ENCODE measurements around the gene BACH2. TPM values are rescaled to one million over a fixed set of nuclear protein-coding genes. Genes with fewer than 3 reads are reported as not detected.

BACH2 gene
- total and polyA plus RNA-seq, 2 of the 4 experiments (the other 2 are of a cell fraction), result 1.3 to 1.4 TPM

DNA sequence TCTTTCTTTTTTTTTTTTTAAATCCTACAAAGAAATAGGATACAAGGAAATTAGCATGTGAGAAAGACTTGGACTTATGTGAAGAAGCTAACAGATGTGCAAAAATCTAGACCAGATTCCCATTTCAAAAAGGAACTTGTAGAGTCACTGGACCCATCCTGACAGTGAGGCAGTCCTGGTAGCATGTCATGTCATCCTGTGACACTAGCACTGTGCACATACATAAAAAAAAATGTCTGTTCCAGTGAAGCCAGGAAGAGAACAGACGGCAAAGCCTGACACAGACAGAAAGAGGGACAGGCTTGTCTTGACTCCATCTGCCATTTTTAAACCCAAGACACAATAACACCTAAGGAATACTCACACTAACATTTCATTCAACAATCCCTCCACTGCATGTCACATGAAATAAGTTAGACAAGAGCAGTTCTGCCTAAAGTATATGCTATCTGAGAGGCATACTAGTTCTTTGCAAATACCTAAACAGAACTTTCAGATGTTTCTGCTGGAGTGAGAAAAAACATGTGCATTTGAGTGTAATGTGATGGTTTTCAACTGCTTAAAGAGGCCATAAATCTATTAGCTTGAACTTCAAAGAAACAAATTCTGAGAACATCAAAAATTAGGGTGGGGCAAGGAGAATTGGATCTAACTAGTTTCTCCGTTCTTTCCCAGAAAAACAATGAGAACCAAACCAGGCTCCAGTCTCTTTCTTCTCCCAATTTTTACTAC is 159.6 kb downstream of the BACH2 start:
- Histone ChIP-seq H3K14ac (replicated peaks; ENCODE audit: low read depth, low read length) (peak overlapping the region; percentile 61; the same call in 1 of the 2 replicates), H3K4me3 (ENCODE audit: insufficient read depth, low read depth, low read length) (no peak overlapping the region), H3K4ac (ENCODE audit: low read depth, low read length) (peak overlapping the region; percentile 34), H4K20me1 (ENCODE audit: insufficient read depth, low read length) (no peaks in the 10 kb centered on the region), H3K9me1 (ENCODE audit: insufficient read depth, low read length) (peaks cover 7% of the 10 kb centered on the region), H3K79me1 (ENCODE audit: low read depth in 1 of 2, low read length in 2 of 2) (no peaks in the 10 kb centered on the region), H2AK9ac (replicated peaks; ENCODE audit: low read depth, low read length, poor library complexity) (no peak overlapping the region), H2AFZ (replicated peaks; ENCODE audit: low read length, poor library complexity) (no peak overlapping the region), H3K27me3 (ENCODE audit: control insufficient read depth, insufficient read depth, low read length) (no peaks in the 10 kb centered on the region), H3K4me2 (ENCODE audit: low read depth, low read length) (peak overlapping the region; percentile 72; the same call in 1 of the 2 replicates), H2AK5ac (ENCODE audit: low read depth, low read length) (peak overlapping the region; percentile 9; the same call in 1 of the 2 replicates), H2BK120ac (ENCODE audit: low read depth, low read length) (peak overlapping the region; percentile 17), H2BK5ac (ENCODE audit: low read depth, low read length, poor library complexity, severe bottlenecking) (peak overlapping the region; percentile 49), H2BK20ac (ENCODE audit: low read depth, low read length) (peak overlapping the region; percentile 48; the same call in 1 of the 2 replicates), H3K27ac (ENCODE audit: insufficient read depth, low read length) (peak overlapping the region; percentile 79; the same call in 1 of the 2 replicates), H3K56ac (ENCODE audit: extremely low read depth, insufficient read depth, low read length) (no peak overlapping the region), H3K36me3 (ENCODE audit: control insufficient read depth, insufficient read depth, low read length) (no peaks in the 10 kb centered on the region), H3K23ac (ENCODE audit: low read depth, low read length) (peak overlapping the region; percentile 49), H4K91ac (ENCODE audit: insufficient read depth, low read depth, low read length) (peak overlapping the region; percentile 34), H4K5ac (ENCODE audit: low read depth, low read length) (peak overlapping the region; percentile 67; the same call in 1 of the 2 replicates), H3K18ac (ENCODE audit: low read depth, low read length) (peak overlapping the region; percentile 74), H2BK15ac (ENCODE audit: low read depth, low read length) (peak overlapping the region; percentile 59; the same call in 1 of the 3 replicates), H4K8ac (ENCODE audit: low read depth in 2 of 2, low read length in 2 of 2) (peak overlapping the region in 1 of 2 experiments; percentile 10; a peak in 2 of 4 replicates), H3K9me3 (ENCODE audit: control insufficient read depth, insufficient read depth, low read length) (no peaks in the 10 kb centered on the region), H3K4me1 (ENCODE audit: control insufficient read depth, insufficient read depth, low read length) (peaks cover 10% of the 10 kb centered on the region), H3K9ac (ENCODE audit: low read depth, low read length) (no peak overlapping the region; the same call in 1 of the 2 replicates)
- in situ Hi-C loops (cut with MboI; ENCODE audit: low sequenced_read_pairs) (no loop called here), intact Hi-C loops (cut with micrococcal nuclease) (loop anchor here (5.0 kb wide), 2 partner anchors 80 to 160 kb away; partner anchors contain the start of gene BACH2), dilution Hi-C loops (cut with HindIII; ENCODE audit: low sequenced_read_pairs, unreplicated experiment) (no loop called here)
- ChIA-PET POLR2A (ENCODE audit: unreplicated experiment) (interaction anchor here (0.6 kb wide), 1 partner anchor 23 kb away, joined by 7 read pairs; no protein-coding TSS in a partner anchor), CTCF (no interaction called here)
- no peak; the same call in 1 of the 2 replicates for ATAC-seq (ENCODE audit: low read depth)
- TF ChIP-seq, protein P1, sequence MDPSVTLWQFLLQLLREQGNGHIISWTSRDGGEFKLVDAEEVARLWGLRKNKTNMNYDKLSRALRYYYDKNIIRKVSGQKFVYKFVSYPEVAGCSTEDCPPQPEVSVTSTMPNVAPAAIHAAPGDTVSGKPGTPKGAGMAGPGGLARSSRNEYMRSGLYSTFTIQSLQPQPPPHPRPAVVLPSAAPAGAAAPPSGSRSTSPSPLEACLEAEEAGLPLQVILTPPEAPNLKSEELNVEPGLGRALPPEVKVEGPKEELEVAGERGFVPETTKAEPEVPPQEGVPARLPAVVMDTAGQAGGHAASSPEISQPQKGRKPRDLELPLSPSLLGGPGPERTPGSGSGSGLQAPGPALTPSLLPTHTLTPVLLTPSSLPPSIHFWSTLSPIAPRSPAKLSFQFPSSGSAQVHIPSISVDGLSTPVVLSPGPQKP (IDR thresholded peaks at IDR 0.05; ENCODE audit: borderline replicate concordance, low read depth, low read length), result no peak
- no peak for TF ChIP-seq MAZ (IDR thresholded peaks at IDR 0.05; ENCODE audit: borderline replicate concordance, low read depth, low read length)
- peak; percentile 41 for DNase-seq
- BruUV-seq (replicated peaks), result no TSS peak
- WGBS, 2 experiments (ENCODE audit: extremely low coverage in 2 of 2, insufficient read length in 1 of 2), result 35% methylated on average over 2 of the region's 2 CpGs; no CpG with 5 or more reads in 1 of the 2 experiments
